Stimulated activated CD8-positive, alpha-beta memory T cell treated with anti-CD3 and anti-CD28 coated beads, Interleukin-7, amount 100 ng/mL, for 1 hour (primary cell): ENCODE data around the gene CNGA3.
"Not testable (repeated sequence)": the region's sequence is repeated elsewhere in the genome, so short reads cannot be mapped to it uniquely, and the experiment has no call there.

Experiments used
- DNase-seq, 2 donors: peaks; one replicate each; pipeline ENCODE4 v3.0.0-alpha.2; 2020; ENCODE audit warnings: low read depth in 2 of 2

The CNGA3 gene

DNA sequence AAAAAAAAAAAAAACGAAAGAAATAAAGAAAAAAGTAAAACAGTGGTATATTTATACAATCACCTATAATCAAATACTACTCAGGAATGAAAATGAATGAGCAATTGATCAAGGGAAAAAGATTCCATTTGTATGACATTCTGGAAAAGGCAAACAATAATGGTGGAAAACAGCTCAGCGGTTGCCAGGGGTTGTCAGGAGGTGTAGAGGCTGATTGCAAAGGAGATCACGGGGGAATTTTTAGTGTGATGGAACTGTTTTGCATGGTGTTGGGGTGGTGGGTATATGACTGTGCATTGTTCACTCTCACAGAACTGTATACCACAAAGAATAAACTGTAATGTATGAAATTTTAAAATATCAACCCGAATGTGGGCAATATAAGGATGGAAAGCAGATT is 52.9 kb downstream of the CNGA3 start:
- no peak for DNase-seq

DNA sequence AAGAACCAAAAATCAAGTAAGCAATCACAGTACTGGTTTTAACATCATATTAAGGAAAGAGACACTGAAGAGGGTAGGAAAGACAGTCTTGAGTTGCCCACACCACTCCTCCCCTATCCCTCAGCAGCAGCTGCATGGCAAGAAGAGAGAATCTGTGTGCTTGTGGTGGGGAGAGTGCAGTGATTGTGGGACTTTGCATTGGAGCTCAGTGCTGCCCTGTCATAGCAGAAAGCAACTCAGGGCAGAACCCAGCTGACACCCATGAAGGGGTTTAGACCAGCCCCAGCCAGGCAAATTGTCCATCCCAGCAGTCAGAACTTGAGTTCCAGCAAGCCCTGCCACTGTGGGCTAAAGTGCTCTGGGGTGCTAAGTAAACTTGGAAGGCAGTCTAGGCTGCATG is 57.6 kb downstream of the CNGA3 start:
- no peak for DNase-seq

DNA sequence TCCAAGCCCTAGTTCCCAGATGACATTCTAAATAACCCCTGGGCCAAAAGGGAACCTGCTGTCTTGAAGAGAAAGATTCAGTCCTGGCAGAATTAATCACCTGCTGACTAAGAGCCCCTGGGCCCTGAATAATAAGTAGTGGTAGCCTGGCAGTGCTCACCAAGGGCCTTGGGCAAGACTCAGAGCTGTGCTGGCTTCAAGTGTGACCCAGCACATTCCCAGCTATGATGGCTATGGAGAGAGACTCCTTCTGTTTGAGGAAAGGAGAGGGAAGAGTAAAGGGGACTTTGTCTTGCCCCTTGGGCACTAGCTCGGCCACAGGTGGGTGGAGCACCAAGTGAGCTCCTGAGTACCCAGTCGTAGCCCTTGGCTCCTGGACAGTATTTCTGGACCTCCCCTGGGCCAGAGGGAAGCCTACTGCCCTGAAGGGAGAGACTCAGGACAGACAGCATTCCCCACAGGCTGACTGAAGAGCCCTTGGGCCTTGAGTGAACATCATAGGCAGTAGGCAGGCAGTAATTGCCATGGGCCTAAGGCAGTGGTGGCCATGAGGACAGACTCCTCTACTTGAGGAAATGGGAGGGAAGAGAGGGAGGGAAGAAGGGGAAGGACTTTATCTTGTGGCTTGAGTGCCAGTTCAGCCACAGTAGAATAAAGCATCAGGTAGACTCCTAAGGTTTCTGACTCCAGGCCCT is 58.4 kb downstream of the CNGA3 start:
- DNase-seq: no peak

DNA sequence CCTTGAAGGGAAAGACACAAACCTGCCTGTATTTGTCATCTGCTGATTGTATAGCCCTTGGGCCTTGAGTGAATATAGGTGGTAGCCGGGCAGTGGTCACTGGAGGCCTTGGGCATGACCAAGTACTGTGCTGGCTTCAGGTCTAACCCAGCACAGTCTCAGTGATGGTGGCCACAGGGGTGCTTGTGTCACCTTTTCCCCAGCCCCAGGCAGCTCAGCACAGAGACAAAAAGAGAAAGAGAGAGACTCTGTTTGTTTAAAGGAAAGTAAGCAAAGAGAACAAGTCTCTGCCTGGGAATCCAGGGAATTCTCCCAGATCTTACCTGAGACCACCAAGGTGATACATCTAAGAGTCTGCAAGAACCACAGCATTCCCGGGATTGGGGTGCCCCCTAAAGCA is 59.0 kb downstream of the CNGA3 start:
- DNase-seq: no peak

DNA sequence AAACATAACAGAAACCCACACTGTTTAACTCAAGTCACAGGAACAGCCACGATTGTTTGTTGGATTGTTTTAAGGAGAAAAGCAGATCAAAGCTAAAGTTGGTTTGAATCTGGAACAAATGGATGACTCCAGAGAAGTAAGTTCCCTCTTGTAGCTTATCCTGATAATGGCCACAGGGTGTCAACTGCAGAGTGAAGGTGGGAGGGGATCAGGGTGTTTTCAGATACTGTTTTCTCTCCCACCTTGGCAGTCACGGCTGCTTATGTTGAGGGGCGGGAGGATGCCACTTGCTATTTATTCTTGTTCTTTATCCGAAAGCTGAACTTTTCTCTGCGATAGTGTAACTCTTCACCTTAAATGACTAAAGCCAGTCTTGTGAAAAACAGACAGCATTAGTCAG is 61.9 kb downstream of the CNGA3 start:
- DNase-seq: no peak

DNA sequence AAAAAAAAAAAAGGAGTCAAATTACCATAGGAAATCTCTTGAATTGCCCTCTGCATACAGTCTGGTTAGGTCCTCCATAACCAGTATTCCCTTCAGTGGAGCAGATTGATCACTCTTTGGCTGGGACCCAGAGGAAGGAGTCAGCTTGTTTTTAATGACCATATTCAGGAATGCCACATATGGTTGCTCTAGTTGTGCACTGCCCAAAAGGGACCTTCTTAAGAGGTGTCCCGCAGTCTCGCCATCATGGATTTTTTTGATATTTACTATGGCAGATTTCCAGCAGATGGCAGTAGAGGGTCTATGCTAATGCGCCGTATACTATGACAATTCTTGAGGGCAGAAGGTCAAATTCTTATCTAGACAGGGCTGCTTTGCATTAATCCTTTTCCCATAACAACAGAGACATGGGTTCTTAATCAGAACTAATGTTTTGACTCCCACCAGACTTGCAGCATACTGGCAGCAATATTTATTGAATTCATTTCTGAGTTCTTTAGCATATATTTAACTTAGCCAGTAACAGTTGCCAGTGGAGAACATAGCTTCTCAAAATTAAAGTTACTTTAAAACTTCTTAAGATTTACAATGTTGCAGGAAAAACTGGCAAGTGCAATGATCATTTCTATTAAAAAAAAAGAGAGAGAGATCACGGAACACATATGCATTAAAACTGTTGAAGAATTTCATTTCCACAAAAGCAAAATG is 66.6 kb downstream of the CNGA3 start:
- peak; percentile 11 to 21 for DNase-seq

DNA sequence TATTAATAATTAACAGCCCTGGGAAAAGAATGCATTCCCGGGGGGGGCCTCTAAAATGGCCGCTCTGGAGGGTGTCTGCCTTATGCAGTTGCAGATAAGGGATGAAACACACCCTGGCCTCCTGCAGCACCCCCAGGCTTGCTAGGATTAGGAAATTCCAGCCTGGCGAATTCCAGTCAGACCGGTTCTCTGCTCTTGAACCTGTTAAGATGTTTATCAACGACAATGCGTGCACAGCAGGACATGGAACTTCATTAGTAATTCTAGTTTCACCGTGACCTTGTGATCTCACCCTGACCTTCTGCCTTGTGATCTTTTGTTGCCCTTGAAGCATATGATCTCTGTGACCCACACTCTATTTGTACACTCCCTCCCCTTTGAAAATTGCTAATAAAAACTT is 68.0 kb downstream of the CNGA3 start:
- DNase-seq: not testable (repeated sequence)

DNA sequence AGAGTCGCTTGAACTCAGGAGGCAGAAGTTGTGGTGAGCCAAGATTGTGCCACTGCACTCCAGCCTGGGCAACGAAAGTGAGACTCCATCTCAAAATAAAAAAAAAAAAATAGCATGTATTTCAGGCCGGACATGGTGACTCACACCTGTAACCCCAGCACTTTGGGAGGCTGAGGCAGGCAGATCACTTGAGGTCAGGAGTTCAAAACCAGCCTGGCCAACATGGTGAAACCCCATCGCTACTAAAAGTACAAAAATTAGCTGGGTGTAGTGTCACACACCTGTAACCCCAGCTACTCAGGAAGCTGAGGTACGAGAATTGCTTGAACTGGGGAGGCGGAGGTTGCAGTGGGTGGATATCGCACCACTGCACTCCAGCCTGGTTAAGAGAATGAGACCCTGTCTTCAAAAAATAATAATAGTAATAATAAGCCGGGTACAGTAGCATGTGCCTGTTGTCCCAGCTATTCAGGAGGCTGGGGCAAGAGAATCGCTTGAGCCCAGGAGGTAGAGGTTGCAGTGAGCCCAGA is 69.5 kb downstream of the CNGA3 start:
- DNase-seq: not testable (repeated sequence)

DNA sequence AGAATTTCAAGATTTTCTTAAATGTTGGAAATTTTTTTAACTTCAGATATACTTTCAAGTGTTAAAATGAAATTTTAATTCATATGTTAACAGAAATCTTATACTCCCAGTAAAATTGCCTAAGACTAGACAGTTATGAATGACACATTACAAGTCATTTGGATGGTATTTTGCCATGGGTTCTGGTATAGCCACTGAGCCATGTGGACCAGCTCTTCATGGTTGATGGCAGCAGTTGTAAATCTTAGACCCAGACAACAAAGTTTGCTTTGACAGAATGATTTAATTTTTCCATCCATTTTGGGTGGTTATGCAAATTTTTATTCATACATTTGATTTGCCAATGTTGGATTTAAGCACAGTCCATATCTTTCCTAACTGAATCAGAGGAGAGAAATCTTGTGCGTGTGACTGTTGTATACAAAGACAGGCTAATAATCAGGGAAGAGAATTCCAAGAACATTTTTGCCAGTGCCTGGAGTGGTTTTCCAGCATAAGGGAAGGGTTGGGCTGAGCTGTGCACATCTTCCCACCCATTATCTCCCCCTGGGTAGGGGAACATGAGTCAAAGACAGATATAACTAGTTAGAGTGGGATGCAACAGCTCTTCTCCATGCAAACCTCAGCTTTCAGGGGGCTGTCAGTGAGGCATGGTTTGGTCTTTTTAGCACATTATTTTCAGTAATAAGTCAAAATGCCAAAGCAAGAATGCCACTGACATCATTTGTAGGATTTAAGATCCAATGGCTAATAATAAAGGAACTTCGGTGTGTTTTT is 70.3 kb downstream of the CNGA3 start:
- no peak for DNase-seq

DNA sequence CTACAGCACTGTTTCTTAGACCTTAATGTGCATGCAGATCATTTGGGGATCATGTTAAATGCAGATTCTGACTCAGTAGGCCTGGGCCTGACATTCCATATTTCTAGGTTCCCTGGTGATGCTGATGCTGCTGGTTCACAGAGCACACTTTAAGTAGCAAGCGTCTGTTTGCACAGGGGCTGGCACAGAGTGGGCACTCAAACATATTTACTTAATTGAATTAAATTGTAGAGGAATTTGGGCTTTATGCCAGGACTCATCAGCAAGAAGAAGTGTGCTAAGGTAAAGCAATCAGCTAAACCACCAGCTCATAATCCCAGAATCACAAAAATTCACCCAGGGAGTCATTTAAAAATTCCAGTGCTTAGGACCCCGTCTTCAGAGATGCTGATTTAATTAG is 73.3 kb downstream of the CNGA3 start:
- DNase-seq: no peak

DNA sequence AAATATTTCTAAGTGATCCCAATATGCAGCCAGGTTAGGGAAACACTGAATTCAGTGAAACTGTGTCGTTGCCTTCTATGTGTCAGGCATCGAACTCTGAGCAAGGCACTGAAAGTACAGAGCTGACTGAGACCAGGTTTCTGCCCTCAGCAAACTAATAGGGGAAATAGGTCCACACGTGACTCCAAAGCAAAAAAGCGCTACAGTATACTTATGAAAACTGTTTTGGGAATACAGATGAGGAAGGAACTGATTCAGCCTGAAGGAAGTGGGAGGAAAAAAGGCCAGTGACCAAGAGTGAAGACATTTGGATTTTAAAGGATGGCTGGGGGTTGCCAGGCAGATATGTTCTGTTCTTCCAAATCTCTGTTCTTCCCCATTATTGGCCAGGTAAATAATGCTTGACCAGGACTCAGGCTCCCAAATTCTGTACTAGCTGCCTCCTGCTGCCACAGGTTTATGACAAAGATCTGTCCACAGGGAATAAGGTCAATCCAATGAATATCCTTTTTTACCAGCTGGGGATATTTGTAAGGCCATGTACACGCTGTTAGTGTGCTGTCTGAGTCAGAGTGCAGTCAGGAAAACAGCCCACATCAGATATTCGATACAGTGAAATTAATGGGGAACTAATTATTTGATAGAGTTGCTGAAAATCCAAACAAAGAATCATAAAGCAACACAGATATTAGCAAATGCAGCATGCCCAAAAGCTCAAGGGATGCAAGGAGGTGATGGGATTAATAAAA is 73.9 kb downstream of the CNGA3 start:
- DNase-seq: no peak

DNA sequence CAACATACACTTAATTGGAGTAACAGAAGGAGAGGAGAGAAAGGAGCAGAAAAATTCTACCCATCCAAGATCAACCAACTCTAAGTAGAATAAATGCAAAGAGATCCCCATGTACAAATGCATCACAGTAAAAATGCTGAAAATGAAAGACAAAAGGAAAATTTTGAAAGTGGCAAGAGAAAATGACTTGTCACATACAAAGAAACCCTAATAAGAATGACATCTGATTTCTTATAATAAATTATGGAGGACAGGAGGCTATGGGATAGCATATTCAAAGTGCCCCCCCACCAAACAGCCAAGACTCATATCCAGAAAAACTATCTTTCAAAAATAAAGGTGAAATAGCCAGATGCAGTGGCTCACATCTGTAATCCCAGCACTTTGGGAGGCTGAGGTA is 76.2 kb downstream of the CNGA3 start:
- no peak for DNase-seq

DNA sequence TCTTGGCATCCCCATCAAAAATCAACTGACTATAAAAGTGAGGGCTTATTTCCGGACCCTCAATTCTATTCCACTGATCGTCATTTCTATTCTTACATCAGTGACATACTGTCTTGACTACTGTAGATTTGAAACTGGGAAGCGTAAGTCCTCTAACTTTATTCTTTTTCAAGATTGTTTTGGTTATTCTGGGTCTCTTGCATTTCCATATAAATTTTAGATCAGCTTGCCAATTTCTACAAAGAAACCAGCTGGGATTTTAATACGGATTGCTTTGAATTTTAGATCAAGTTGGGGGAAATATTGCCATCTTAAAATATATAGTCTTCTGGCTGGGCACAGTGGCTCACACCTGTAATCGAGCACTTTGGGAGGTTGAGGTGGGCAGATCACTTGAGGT is 80.5 kb downstream of the CNGA3 start:
- no peak for DNase-seq

DNA sequence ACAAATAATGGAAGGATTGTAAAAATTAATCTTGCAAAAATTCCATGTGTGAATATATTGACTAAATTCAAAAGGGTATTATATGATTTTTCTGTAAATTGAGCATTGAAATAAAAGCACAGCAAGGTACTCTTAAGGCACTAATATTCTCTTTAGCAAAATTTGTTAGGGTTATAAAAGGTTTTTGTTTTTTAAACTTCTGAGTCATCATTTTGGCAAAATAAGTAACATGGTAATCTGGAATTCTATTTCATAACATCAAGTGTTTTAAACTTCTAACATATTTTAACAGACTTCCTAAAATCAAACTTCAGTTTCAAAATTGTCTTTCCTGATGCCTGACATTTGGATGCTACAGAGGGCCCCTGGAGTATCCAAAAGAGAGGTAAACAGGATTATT is 85.9 kb downstream of the CNGA3 start:
- DNase-seq: no peak

DNA sequence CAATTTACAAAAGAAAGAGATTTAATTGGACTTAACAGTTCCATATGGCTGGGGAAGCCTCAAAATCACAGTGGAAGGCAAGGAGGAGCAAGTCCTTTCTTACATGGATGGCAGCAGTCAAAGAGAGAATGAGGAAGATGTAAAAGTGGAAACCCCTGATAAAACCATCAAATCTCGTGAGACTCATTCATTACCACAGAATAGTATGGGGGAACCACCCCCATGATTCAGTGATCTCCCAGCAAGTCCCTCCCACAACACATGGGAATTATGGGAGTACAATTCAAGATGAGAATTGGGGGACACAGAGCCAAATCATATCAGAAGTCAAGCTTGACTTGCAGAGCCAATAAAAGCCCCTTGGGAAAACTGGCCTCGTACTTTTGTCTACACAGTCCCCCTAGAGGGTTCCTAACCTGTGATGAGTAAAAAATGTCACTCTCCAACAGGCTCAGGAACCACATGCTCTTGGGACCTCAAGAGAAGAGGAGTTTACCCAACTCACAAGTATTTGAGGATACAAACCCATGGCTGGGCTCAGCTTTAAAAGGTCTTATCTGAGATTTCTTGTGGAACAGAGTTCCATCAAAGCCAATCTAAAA is 87.2 kb downstream of the CNGA3 start:
- DNase-seq: no peak

DNA sequence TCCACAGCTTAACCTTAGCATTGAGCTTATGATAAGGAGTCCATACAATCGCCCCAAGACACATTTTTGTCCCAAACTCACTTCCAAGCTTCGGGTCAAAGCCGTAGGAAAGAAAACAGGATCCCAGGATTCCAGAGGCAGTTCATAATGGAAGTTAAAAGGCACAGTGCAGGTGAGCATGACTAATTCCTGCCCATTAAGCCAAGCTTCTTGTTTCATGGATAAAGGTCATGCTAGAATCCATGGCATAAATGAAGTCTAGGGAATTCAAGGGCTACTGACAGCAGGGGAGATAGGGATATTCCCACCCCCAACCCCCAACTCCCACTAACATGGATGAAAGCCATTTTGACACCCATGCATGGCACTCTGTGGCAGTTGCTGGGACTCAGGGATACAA is 88.2 kb downstream of the CNGA3 start:
- DNase-seq: no peak

DNA sequence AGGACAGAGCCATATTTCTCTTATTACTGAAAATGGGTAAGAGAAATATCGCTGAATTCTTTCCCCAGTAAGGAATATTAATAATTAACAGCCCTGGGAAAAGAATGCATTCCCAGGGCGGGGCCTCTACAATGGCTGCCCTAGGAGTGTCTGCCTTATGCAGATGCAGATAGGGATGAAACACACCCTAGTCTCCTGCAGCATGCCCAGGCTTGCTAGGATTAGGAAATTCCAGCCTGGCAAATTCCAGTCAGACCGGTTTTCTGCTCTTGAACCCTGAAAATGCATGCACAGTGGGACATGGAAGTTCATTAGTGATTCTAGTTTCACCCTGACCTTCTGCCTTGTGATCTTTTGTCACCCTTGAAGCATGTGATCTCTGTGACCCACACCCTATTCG is 89.4 kb downstream of the CNGA3 start:
- not testable (repeated sequence) for DNase-seq

DNA sequence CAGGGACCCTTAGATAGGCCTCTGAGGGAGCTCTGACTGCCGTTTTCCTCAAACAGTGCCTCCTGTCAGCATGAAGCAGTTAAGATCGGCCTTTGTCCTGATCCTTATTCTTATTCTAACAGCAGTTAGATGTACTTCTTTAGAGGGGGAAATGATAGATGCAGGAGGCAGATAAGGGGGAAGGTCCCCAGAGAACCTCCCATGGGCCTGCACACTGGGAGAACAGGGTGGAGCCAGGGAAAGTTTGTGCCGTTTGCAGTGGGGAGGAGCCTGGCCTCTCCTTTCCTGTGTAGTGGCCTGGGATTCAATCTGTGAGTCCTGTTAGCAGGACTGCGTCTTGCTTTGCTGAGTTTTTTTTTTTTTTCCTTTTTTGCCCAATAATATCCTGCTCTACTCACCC is 90.5 kb downstream of the CNGA3 start:
- DNase-seq: no peak

DNA sequence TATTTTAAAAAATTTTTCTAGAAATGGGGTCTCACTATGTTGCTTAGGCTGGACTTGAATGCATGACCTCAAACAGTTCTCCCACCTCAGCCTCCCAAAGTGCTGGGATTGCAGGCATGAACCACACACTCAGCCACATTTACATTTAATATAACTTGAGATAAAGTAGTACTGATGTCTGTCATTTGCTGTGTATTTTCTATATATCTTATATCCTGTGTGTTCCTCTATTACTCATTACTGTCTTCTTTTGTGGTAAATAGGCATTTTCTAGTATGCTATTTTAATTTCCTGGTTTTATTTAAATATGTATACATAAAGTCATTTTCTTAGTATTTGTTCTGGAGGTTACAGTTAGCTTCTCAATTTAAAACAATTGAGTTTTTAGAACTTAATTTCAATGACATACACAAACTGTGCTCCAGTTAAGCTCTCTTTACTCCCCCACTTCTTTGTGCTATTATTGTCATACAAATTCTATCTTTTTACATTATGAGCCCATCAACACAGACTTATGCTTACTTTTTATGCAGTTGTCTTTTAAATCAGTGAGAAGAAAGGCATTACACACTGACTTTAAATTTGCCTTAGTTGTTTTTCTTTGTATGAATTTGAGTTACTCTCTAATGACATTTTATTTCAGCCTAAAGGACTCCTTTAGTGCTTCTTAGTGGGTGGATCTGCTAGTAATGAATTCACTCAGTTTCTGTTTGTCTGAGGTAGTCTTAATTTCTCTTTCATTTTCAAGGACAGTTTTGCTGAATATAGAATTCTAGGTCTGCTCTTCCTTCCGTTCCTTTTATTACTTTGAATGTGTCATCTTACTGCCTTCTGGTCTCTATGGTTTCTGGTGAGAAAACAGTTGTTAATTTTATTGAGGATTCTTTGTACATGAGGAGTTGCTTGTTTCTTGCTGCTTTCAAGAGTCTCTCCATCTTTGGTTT is 92.2 kb downstream of the CNGA3 start:
- DNase-seq: no peak

DNA sequence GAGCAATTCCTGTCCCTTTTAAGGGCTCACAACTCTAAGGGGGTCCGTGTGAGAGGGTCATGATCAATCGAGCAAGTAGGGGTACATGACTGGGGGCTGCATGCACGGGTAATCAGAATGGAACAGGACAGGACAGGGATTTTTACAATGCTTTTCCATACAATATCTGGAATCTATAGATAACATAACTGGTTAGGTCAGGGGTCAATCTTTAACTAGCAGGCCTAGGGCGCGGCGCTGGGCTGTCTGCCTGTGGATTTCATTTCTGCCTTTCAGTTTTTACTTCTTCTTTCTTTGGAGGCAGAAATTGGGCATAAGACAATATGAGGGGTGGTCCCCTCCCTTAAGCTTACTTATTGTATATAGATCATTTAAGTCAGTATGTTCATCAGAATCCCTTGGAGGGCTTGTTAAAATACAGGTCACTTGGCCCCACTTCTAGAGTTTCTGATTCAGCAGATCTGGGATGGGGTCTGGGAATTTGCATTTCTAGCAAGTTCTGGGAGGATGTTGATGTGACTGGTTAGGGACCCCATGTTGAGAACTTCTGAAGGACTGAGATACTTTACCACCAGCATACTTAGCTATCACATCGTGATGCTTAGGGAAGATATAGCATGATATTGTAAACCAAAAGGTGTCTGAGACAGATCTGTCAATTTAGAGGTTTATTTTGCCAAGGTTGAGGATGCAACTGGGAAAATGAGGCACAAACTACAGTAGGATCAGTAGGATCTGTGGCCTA is 95.6 kb downstream of the CNGA3 start:
- DNase-seq: no peak
